Body of pancreas (tissue), 4 donors: ENCODE measurements around the gene RAB8B. TPM values are rescaled to one million over a fixed set of nuclear protein-coding genes. Genes with fewer than 3 reads are reported as not detected.

Source experiments
- ATAC-seq: fragments of 150-250 bp; one replicate; pipeline ENCODE4 v1.9.1; 2016
- DNase-seq, 4 donors: peaks; one replicate each; pipeline ENCODE4 v3.0.0-alpha.2; 2019
- H3K27ac ChIP-seq, 4 donors: fragments of 200-600 bp; sonication (generic); 1 replicate in 3 of 4; 2 replicates in 1 of 4; pipeline versions ENCODE4 v1.5.1 to v1.6.1; 2016 to 2019; ENCODE audit warnings: mild to moderate bottlenecking in 1 of 4, mixed read lengths in 1 of 4, moderate library complexity in 1 of 4
- H3K27me3 ChIP-seq, 2 donors: fragments of 200-600 bp; sonication (generic); one replicate each; pipeline ENCODE4 v1.6.0; 2016; ENCODE audit warnings: mild to moderate bottlenecking in 1 of 2
- H3K36me3 ChIP-seq, 2 donors: fragments of 200-600 bp; sonication (generic); replicated peaks in 1 of 2; 2 replicates each; pipeline ENCODE4 v1.5.1; 2016; ENCODE audit warnings: low read depth in 2 of 2; ENCODE audit not compliant: insufficient read depth in 1 of 2
- H3K4me1 ChIP-seq: fragments of 200-600 bp; sonication (generic); one replicate; pipeline ENCODE4 v1.6.0; 2016
- H3K4me3 ChIP-seq, 2 donors: fragments of 200-600 bp; sonication (generic); 1 replicate in 1 of 2; 2 replicates in 1 of 2; pipeline ENCODE4 v1.5.1; 2016 to 2019
- H3K9me3 ChIP-seq, 3 donors: fragments of 200-600 bp; sonication (generic); 1 replicate in 2 of 3; 2 replicates in 1 of 3; pipeline ENCODE4 v1.5.1; 2016
- POLR2A ChIP-seq, 3 donors: fragments of 450-650 bp; IDR thresholded peaks; one replicate each; pipeline ENCODE4 v1.6.1; 2016; ENCODE audit warnings: antibody characterized with exemption in 3 of 3, mild to moderate bottlenecking in 2 of 3
- WGBS, 2 donors: methylation state at CpG; one replicate each; pipeline ENCODE4 v1.1.5; 2017; 5-methylcytosine and 5-hydroxymethylcytosine counted together
- intact Hi-C: fragments of 100-400 bp; cut with DNase I; formaldehyde crosslinking; loops from one replicate; pipeline ENCODE4 v1.15.1; 2023
- total RNA-seq, 2 donors: library from RNA; depleted of rRNA; stranded (reverse); fragments of >200 nt; gene quantifications; one replicate each; pipeline ENCODE4 v1.1.0, GENCODE V29; 2016
- TF ChIP-seq, protein P1 (sequence below), 7 experiments: fragments of 450-650 bp in 4 of 7; fragments of 200-600 bp in 3 of 7; sonication (generic) in 3 of 7; IDR thresholded peaks; one replicate each; pipeline ENCODE4 v1.5.1; 2016 to 2019; ENCODE audit warnings: antibody characterized with exemption in 7 of 7

Gene RAB8B
- total RNA-seq, 2 donors from 2014 or later = 12.5 to 14.0 TPM

- intact Hi-C loops = no loop called here
- ATAC-seq = no peak
- Histone ChIP-seq H3K27ac (no peak overlapping the region), H3K36me3 (no peaks in the 10 kb centered on the region), H3K4me1 (no peaks in the 10 kb centered on the region), H3K4me3 (no peak overlapping the region), H3K9me3 (no peaks in the 10 kb centered on the region), H3K27me3 (no peaks in the 10 kb centered on the region)
- no peak for DNase-seq
- TF ChIP-seq POLR2A (IDR thresholded peaks at IDR 0.05) = no peak
- TF ChIP-seq, protein P1, sequence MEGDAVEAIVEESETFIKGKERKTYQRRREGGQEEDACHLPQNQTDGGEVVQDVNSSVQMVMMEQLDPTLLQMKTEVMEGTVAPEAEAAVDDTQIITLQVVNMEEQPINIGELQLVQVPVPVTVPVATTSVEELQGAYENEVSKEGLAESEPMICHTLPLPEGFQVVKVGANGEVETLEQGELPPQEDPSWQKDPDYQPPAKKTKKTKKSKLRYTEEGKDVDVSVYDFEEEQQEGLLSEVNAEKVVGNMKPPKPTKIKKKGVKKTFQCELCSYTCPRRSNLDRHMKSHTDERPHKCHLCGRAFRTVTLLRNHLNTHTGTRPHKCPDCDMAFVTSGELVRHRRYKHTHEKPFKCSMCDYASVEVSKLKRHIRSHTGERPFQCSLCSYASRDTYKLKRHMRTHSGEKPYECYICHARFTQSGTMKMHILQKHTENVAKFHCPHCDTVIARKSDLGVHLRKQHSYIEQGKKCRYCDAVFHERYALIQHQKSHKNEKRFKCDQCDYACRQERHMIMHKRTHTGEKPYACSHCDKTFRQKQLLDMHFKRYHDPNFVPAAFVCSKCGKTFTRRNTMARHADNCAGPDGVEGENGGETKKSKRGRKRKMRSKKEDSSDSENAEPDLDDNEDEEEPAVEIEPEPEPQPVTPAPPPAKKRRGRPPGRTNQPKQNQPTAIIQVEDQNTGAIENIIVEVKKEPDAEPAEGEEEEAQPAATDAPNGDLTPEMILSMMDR (IDR thresholded peaks at IDR 0.05) = no peak
- 84 to 94% methylated on average over 4 of the region's 4 CpGs for WGBS, 2 donors
These were observed 124.4 kb downstream of the RAB8B start for GRCh38 chr15:63313825-63314224.

- ATAC-seq (no peak), DNase-seq (no peak)
- H3K9me3 ChIP-seq = no peaks in the 10 kb centered on the region
- H3K4me1 ChIP-seq = no peaks in the 10 kb centered on the region
- WGBS, 2 donors = 55 to 65% methylated on average over 2 of the region's 2 CpGs
- no peaks in the 10 kb centered on the region for H3K27me3 ChIP-seq
- H3K36me3 ChIP-seq = no peaks in the 10 kb centered on the region
- H3K4me3 ChIP-seq = no peak overlapping the region
- intact Hi-C loops = no loop called here
- H3K27ac ChIP-seq = no peak overlapping the region
- TF ChIP-seq, protein P1 (IDR thresholded peaks at IDR 0.05) = no peak
- TF ChIP-seq POLR2A (IDR thresholded peaks at IDR 0.05) = no peak
These were observed 125.0 kb downstream of the RAB8B start for GRCh38 chr15:63314409-63314808.

Other genes with a start within 250 kb of the RAB8B start
- 100 to 1,000 TPM; 417 to 435 TPM for gene TPM1, start 146.9 kb upstream of the RAB8B start, total RNA-seq
- gene LACTB, start 67.7 kb upstream of the RAB8B start, total RNA-seq = 1 to 10 TPM; 7.6 to 8.6 TPM
- gene RPS27L, start 32.1 kb upstream of the RAB8B start, total RNA-seq = 10 to 100 TPM; 15.2 to 37.9 TPM
- 10 to 100 TPM in 1 of 2 donors, 1 to 10 TPM in 1; 6.9 to 12.7 TPM for gene APH1B, start 88.0 kb downstream of the RAB8B start, total RNA-seq
- gene CA12, start 192.2 kb downstream of the RAB8B start, total RNA-seq = 10 to 100 TPM; 16.1 to 25.7 TPM